ENCODE data around the gene OTOA. TPM values are rescaled to one million over a fixed set of nuclear protein-coding genes. Genes with fewer than 3 reads are reported as not detected.

Gene OTOA
- total and polyA plus RNA-seq, 2 donors (not counting 3 experiments of a cell fraction or from before 2014, with no cell fraction given), result 0.22 TPM; not detected in 1

Small RNAs within 50 kb of the gene (small RNA-seq; reads per million reads assigned to genes)
- not detected for gene RNU6-1005P (ENCODE audit: insufficient read depth, insufficient read length, low read depth, low replicate concordance)
- not detected for gene RNU6-196P (ENCODE audit: insufficient read depth, insufficient read length, low read depth, low replicate concordance)

Other genes starting within 250 kb of the OTOA start
- 116 and 121 TPM in 2 replicates for gene METTL9, start 64.4 kb upstream of the OTOA start, total RNA-seq
- 44.0 and 53.8 TPM in 2 replicates for gene METTL9, start 64.4 kb upstream of the OTOA start, polyA plus RNA-seq
- gene IGSF6, start 11.4 kb upstream of the OTOA start, total RNA-seq, result not detected in 2 replicates
- gene IGSF6, start 11.4 kb upstream of the OTOA start, polyA plus RNA-seq, result not detected in 2 replicates
- 225 and 282 TPM in 2 replicates for gene NPIPB4, start 193.8 kb downstream of the OTOA start, total RNA-seq
- 15.5 and 36.1 TPM in 2 replicates for gene NPIPB4, start 193.8 kb downstream of the OTOA start, polyA plus RNA-seq

Measured in endothelial cell of umbilical vein (primary cell).